CD4-positive, alpha-beta T cell (primary cell): ENCODE results near the gene RASGRP4. TPM values are rescaled to one million over a fixed set of nuclear protein-coding genes. Genes with fewer than 3 reads are reported as not detected.

Experiments used
- ATAC-seq: fragments of 200-7000 bp; cut with Tn5 transposase; one replicate; pipeline ENCODE4 v1.10.0; 2022; ENCODE audit warnings: mild to moderate bottlenecking; ENCODE audit not compliant: poor library complexity
- CTCF ChIA-PET: fragments of 350-600 bp; sonication (Branson Sonifier 250); formaldehyde crosslinking; loops from one replicate; lab custom pipeline; 2021; ENCODE audit warnings: antibody characterized with exemption, inconsistent platforms; lab: Charles Lee
- POLR2A ChIA-PET: fragments of 350-600 bp; sonication (Branson Sonifier 250); formaldehyde crosslinking; loops from one replicate; lab custom pipeline; 2021; ENCODE audit warnings: antibody characterized with exemption, inconsistent platforms; lab: Charles Lee
- DNase-seq, 14 experiments: peaks; one replicate each; pipeline ENCODE4 v3.0.0-alpha.2; 2013 to 2020; ENCODE audit warnings: mixed read lengths in 2 of 14
- H3K27ac ChIP-seq, 2 donors: one replicate each; pipeline versions ENCODE4 v1.5.1 to v1.7.0; 2013; ENCODE audit warnings: low read length in 2 of 2, low read depth in 1 of 2, mild to moderate bottlenecking in 1 of 2
- H3K27me3 ChIP-seq, 2 experiments: 1 replicate in 1 of 2; 2 replicates in 1 of 2; pipeline versions ENCODE4 v1.6.1 to v1.7.0; 2013; ENCODE audit warnings: low read length in 2 of 2, control low read depth in 1 of 2, mild to moderate bottlenecking in 1 of 2, moderate library complexity in 1 of 2; ENCODE audit not compliant: insufficient read depth in 2 of 2, control insufficient read depth in 1 of 2
- H3K36me3 ChIP-seq: one replicate; pipeline ENCODE4 v1.6.1; 2013; ENCODE audit warnings: low read length, control low read depth; ENCODE audit not compliant: insufficient read depth
- H3K4me1 ChIP-seq: one replicate; pipeline ENCODE4 v1.6.1; 2013; ENCODE audit warnings: low read length, control low read depth; ENCODE audit not compliant: insufficient read depth
- H3K4me3 ChIP-seq: one replicate; pipeline ENCODE4 v1.5.1; 2013; ENCODE audit warnings: mild to moderate bottlenecking, low read length, moderate library complexity
- H3K9me3 ChIP-seq, 2 experiments: 1 replicate in 1 of 2; 2 replicates in 1 of 2; pipeline versions ENCODE4 v1.6.1 to v1.7.0; 2013; ENCODE audit warnings: low read length in 2 of 2, mild to moderate bottlenecking in 2 of 2, control low read depth in 1 of 2, moderate library complexity in 1 of 2; ENCODE audit not compliant: control insufficient read depth in 1 of 2, insufficient read depth in 1 of 2
- H3K27ac Mint-ChIP-seq: one replicate; pipeline ENCODE4 v1.8.0; 2020; ENCODE audit warnings: mixed read lengths
- H3K27me3 Mint-ChIP-seq: one replicate; pipeline ENCODE4 v1.8.0; 2021; ENCODE audit warnings: mixed read lengths
- H3K36me3 Mint-ChIP-seq: one replicate; pipeline ENCODE4 v1.8.0; 2021; ENCODE audit warnings: low read depth, mixed read lengths
- H3K4me1 Mint-ChIP-seq: one replicate; pipeline ENCODE4 v1.8.0; 2021; ENCODE audit warnings: low read depth, mixed read lengths
- H3K4me3 Mint-ChIP-seq: one replicate; pipeline ENCODE4 v1.8.0; 2020; ENCODE audit warnings: mild to moderate bottlenecking, mixed read lengths
- H3K9me3 Mint-ChIP-seq: one replicate; pipeline ENCODE4 v1.8.0; 2020; ENCODE audit warnings: mixed read lengths
- CTCF ChIP-seq: fragments of 200-600 bp; IDR thresholded peaks from one replicate; pipeline ENCODE4 v1.8.0; 2022; ENCODE audit warnings: antibody characterized with exemption, mild to moderate bottlenecking
- intact Hi-C, 2 experiments: fragments of 100-400 bp; cut with DNase I in 1 of 2; cut with micrococcal nuclease in 1 of 2; formaldehyde crosslinking; loops; one replicate each; pipeline versions ENCODE4 v1.15.1 to v1.9.0; 2023 to 2025; cut with DNase I, micrococcal nuclease
- total RNA-seq, 174 experiments: library from RNA in 2 of 174; stranded (reverse) in 2 of 174; gene quantifications; one replicate each; pipeline ENCODE4 v1.2.3 and lab custom pipeline; 2021 to 2026

RASGRP4 gene
- total RNA-seq, 2 experiments from 2014 or later, result 0.30 to 0.45 TPM

GRCh38 chr19:38434549-38435051 lies 8.6 kb upstream of the RASGRP4 start:
- Mint-ChIP-seq H3K27me3 (peaks cover 30% of the 10 kb centered on the region), H3K27ac (no peak overlapping the region), H3K9me3 (no peaks in the 10 kb centered on the region), H3K36me3 (no peaks in the 10 kb centered on the region), H3K4me1 (peaks cover 6% of the 10 kb centered on the region), H3K4me3 (no peak overlapping the region)
- Histone ChIP-seq H3K27me3 (peaks cover 14 to 21% of the 10 kb centered on the region in 2 experiments), H3K9me3 (no peaks in the 10 kb centered on the region), H3K27ac (no peak overlapping the region), H3K4me1 (peaks cover 14% of the 10 kb centered on the region), H3K36me3 (no peaks in the 10 kb centered on the region), H3K4me3 (no peak overlapping the region)
- intact Hi-C loops, result no loop called here
- ChIA-PET CTCF (no interaction called here), POLR2A (no interaction called here)
- TF ChIP-seq CTCF, result no peak
- no peak for DNase-seq
- no peak for ATAC-seq

GRCh38 chr19:38433268-38433733 lies 7.3 kb upstream of the RASGRP4 start, which contains the start of gene RYR1:
Gene RYR1, plus strand, starts transcription at chr19:38433691. Its CDS starts 139 bp downstream, at chr19:38433830.
- H3K4me3 ChIP-seq, result no peak within 1 kb of the TSS
- no peak within 1 kb of the TSS for H3K27ac ChIP-seq
- intact Hi-C loops, result no loop called here
- H3K4me1 Mint-ChIP-seq, result peaks cover 14% of the 10 kb centered on the region
- H3K36me3 Mint-ChIP-seq, result no peaks in the 10 kb centered on the region
- H3K9me3 Mint-ChIP-seq, result no peaks in the 10 kb centered on the region
- H3K27me3 ChIP-seq, result peaks cover 14 to 21% of the 10 kb centered on the region in 2 experiments
- H3K27me3 Mint-ChIP-seq, result peaks cover 29% of the 10 kb centered on the region
- ChIA-PET CTCF (no interaction called here), POLR2A (no interaction called here)
- no peak for TF ChIP-seq CTCF
- no peak within 1 kb of the TSS for H3K27ac Mint-ChIP-seq
- DNase-seq (peak in 9 of 14 experiments; percentile 17 to 64 (median 43)), ATAC-seq (peak; percentile 75)
- no peaks in the 10 kb centered on the region for H3K36me3 ChIP-seq
- H3K9me3 ChIP-seq, result no peaks in the 10 kb centered on the region
- H3K4me3 Mint-ChIP-seq, result no peak within 1 kb of the TSS
- H3K4me1 ChIP-seq, result peaks cover 17% of the 10 kb centered on the region

- POLR2A ChIA-PET, result no interaction called here
Measured at GRCh38 chr19:38430931-38431330, 4.9 kb upstream of the RASGRP4 start.

More at GRCh38 chr19:38430931-38431330, 4.9 kb upstream of the RASGRP4 start:
- CTCF ChIA-PET, result interaction anchor here (1.5 kb wide), 1 partner anchor 28 kb away, joined by 3 read pairs; the partner anchor contains the start of gene FAM98C
- H3K36me3 Mint-ChIP-seq, result no peaks in the 10 kb centered on the region
- no peak overlapping the region for H3K4me3 Mint-ChIP-seq
- no peak for DNase-seq
- Histone ChIP-seq H3K4me3 (no peak overlapping the region), H3K36me3 (no peaks in the 10 kb centered on the region), H3K4me1 (peaks cover 35% of the 10 kb centered on the region), H3K27ac (no peak overlapping the region), H3K9me3 (no peaks in the 10 kb centered on the region), H3K27me3 (peaks cover 14 to 18% of the 10 kb centered on the region in 2 experiments)
- no peak overlapping the region for H3K27ac Mint-ChIP-seq
- intact Hi-C loops, result no loop called here
- H3K9me3 Mint-ChIP-seq, result no peaks in the 10 kb centered on the region
- H3K27me3 Mint-ChIP-seq, result peaks cover 19% of the 10 kb centered on the region
- no peak for ATAC-seq
- TF ChIP-seq CTCF, result no peak
- H3K4me1 Mint-ChIP-seq, result peaks cover 30% of the 10 kb centered on the region
